HG03432 (cell line): ENCODE results near the gene COL6A1.

Source experiments
- ATAC-seq: cut with Tn5 transposase; IDR thresholded peaks from one replicate; pipeline ENCODE4 v1.9.1; 2021; ENCODE audit warnings: mild to moderate bottlenecking, moderate library complexity; ENCODE audit not compliant: unreplicated experiment

The COL6A1 gene, protein sequence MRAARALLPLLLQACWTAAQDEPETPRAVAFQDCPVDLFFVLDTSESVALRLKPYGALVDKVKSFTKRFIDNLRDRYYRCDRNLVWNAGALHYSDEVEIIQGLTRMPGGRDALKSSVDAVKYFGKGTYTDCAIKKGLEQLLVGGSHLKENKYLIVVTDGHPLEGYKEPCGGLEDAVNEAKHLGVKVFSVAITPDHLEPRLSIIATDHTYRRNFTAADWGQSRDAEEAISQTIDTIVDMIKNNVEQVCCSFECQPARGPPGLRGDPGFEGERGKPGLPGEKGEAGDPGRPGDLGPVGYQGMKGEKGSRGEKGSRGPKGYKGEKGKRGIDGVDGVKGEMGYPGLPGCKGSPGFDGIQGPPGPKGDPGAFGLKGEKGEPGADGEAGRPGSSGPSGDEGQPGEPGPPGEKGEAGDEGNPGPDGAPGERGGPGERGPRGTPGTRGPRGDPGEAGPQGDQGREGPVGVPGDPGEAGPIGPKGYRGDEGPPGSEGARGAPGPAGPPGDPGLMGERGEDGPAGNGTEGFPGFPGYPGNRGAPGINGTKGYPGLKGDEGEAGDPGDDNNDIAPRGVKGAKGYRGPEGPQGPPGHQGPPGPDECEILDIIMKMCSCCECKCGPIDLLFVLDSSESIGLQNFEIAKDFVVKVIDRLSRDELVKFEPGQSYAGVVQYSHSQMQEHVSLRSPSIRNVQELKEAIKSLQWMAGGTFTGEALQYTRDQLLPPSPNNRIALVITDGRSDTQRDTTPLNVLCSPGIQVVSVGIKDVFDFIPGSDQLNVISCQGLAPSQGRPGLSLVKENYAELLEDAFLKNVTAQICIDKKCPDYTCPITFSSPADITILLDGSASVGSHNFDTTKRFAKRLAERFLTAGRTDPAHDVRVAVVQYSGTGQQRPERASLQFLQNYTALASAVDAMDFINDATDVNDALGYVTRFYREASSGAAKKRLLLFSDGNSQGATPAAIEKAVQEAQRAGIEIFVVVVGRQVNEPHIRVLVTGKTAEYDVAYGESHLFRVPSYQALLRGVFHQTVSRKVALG

DNA sequence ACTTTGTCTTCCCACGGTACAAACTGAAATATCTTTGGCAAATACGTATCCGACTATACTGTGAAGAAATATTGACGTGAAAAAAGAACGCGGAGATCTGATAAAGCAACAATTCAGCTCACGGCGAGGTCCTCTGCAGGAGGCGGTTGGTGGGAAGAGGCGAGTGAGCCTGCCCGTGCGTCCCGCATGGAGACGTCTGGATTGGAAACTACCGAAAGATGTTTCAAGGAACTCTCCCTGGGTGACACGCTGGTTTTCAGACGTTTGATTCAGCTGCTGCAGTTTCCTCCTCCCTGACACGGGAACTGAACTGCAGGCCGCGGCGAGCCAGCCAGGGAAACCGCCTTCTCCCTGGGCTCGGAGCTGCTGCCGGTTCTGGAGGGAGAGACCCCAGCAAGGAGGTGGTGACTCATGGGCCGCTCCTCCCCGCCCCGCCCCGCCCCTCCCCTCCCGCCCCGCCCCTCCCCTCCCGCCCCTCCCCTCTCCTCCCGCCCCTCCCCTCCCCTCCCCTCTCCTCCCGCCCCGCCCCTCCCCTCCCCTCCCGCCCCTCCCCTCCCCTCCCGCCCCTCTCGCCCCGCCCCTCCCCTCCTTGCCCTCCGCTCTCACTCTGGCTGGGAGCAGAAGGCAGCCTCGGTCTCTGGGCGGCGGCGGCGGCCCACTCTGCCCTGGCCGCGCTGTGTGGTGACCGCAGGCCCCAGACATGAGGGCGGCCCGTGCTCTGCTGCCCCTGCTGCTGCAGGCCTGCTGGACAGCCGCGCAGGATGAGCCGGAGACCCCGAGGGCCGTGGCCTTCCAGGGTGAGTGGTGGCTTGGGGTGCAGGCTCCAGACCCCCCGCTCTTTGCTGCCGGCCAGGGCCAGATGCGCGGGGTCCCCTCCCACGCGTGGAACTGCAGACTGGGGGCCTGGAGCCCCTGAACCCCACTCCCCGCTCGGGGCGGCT lies at the start of gene COL6A1:
Gene COL6A1 (plus strand): TSS at position 620 of the 941 bp plus-strand sequence. CDS start 81 bp downstream, at position 701.
- ATAC-seq, result no peak

DNA sequence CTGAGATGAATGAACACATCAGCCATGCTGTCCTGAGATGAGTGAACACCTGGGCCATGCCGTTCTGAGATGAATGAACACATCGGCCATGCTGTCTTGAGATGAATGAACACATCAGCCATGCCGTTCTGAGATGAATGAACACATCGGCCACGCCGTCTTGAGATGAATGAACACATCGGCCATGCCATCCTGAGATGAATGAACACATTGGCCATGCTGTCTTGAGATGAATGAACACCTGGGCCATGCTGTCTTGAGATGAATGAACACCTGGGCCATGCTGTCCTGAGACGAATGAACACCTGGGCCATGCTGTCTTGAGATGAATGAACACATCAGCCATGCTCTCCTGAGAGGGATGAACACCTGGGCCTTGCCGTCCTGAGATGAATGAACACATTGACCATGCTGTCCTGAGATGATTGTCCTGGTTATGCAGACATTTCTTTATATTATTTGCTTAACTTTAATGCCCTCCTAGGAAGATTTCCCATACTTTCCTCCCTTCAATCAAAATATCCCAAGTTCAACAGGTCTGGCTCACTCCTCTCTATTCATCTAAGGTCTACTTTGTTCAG lies 48.6 kb upstream of the COL6A1 start:
- no peak for ATAC-seq

DNA sequence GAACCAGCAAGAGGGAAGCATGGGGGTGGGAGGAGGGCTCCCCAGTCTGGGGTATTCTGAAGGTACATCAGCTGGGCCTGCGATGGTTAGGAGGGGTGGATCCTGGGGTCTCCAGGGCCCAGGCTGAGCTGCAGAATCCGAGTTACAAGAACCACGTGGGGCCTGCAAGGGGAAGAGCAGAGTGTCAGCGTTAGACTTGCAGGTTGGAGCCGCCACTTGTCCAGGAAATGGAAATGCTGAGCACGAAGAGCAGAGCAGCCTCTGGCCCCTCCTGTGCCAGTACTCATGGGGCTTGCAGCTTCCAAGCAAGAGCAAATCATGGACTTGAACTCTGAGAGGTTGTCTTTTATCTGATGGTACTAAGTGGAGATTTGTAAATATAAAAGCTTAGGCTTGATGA lies 47.5 kb upstream of the COL6A1 start:
- ATAC-seq, result no peak

DNA sequence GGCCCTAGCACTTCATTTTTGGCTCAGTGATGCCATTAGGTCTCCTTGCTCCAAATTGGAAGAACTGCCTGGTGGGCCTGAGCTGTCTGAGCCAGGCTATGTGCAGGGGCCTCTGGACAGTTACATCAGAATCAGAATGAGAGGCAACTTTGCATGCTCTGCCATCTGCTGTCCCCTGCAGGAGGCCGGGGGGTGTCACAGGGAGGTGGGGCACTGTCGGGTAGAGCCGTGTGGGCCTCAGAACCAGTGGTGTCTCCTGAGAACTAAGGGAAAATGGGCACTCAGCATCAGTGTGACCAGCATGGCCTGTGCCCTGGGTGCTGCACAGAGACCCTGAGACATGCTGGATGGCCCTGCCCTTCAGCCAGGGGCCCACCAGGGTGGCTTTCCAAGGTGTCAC lies 47.0 kb upstream of the COL6A1 start:
- ATAC-seq, result no peak

DNA sequence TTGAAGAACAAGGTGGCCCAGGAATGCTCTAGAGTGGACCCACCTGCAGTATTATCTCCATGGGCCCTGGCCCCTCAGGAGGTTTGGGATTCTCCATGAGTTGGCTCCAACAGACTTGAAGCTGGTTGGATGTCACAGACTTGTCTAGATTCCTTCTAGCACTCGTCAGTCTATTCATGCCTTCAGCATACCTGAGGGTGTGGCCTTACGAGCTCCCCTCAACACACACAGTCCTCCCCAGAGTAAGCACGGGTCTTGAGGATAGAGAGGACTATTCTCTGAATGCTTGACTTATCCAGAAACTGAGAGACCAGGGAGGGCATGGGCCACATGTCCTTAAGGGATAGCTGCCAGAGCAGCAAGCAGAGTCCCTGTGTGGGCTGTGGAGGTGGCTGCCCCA lies 45.9 kb upstream of the COL6A1 start:
- ATAC-seq, result no peak

DNA sequence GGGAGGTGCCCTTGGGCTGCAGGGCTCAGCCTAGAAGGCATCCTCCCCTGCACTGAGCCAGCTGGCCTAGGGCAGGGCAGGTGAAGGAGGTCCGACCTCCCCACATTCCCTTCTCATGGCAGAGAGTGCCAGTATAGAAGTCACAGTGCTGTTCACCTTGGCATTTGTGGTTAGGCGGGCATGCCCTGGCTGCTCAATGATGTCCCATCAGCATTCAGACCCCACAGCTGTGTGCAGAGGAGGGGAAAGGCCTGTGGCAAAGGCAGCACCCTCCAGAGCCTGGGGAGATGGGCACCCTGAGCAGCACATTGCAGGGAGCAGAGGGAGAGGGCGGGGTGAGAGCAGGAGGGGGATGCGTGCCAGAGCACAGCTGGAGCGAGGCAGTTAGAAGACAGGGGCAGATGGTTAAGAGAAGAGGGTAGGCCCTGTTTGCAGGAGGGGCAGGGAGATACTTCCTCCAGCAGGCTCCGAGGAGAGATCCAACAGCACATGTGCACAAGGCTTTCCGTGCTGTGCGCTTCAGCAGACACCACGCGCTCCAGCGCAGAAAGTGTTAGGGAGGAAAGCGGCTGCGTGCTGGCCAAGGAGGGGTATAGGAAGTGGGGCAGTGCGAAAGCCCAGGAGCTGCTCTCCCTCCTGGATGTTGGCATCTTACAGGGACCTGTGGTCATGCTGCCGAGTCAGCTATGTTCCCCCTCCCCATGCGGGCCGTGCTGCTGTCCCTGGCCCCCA lies 43.7 kb upstream of the COL6A1 start:
- no peak for ATAC-seq

DNA sequence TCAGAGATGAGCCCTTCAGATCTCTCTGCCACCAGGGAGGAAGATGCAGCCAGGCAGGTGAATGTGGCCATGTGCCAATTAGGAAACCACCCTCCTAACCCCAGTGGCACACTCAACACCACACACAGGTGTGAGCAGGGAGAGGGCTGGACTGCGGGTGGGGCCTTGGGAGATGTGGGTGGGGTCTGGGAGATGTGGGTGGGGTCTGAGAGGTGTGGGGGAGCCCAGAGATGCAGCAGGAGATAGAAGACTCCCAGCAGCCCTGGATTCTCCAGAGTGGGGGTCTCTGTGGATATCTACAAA lies 43.2 kb upstream of the COL6A1 start:
- ATAC-seq, result no peak

DNA sequence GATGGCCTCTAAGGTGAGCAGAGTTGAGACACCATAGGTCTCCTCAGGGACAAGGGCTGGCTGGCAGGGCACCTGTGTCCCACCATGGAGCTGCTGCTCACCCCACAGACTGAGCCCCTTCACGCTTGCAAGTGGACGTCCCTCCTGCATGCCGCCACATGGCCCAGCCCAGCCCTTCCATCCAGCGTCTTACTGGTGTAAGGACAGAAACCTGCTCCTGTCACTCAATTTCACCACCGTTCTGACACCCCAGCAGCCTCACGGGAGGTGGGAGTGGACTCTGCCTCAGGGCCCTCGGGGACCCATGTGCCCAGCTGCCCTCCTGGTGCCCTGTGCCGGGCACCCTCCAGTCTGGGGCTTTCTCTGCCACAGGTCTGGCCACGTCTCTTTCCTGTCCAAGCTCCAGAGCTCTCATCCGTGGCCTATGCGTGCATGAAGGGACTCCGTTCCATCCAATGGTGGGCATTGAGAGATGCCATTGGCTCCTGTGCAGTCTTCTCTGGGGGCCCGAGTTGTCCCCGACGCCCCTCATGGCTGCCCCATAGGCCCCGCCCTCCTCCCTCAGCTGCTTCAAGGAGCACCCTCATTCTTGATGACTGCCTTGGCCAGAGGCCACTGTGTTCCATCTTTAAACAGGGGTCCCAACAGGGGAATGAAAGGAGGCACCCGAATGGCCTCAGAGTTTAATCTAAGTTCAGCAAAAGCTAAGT lies 42.6 kb upstream of the COL6A1 start:
- ATAC-seq, result no peak

DNA sequence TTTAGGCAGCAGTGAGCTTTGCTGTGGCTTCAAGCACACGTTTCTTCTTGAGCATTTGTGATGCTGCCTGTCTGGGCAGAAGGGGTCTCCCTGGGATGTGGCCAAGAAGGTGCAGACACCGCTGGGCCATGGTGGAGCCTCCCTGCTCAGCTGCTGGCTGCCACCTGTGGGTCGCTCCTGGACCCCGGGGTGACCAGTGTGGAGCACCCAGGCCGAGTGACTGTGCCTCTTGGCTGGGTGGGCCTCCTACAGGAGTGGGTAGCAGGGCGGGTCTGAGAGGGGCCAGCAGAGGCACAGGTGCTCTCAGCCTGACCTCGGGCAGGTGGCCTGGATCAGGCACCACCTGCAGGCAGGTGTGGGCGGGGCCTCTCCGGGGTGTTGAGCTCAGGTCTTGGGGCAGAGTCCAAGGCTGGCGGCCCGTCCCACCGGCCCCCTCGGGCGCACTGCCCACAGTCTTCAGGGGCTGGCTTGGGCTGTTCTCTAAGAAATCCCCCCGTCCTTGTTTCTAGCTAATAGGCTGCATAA lies 42.0 kb upstream of the COL6A1 start:
- no peak for ATAC-seq

DNA sequence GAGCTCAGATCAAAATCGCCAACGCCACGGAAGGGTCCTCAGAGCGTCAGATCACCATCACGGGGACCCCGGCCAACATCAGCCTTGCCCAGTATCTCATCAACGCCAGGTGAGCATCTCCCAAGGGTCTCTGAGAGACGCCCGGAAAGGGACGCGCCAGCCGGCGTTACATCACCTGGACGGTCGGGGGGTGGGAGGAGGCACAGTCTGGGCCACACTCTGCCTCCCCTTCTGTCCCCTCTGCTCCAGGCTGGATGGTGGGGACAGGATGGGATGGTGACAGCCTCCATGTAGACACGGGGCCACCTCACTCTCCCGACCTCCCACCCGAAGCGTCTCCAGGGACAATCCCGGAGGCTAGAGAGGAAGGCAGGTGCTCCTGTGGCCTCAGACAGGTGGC lies 41.5 kb upstream of the COL6A1 start:
- no peak for ATAC-seq

DNA sequence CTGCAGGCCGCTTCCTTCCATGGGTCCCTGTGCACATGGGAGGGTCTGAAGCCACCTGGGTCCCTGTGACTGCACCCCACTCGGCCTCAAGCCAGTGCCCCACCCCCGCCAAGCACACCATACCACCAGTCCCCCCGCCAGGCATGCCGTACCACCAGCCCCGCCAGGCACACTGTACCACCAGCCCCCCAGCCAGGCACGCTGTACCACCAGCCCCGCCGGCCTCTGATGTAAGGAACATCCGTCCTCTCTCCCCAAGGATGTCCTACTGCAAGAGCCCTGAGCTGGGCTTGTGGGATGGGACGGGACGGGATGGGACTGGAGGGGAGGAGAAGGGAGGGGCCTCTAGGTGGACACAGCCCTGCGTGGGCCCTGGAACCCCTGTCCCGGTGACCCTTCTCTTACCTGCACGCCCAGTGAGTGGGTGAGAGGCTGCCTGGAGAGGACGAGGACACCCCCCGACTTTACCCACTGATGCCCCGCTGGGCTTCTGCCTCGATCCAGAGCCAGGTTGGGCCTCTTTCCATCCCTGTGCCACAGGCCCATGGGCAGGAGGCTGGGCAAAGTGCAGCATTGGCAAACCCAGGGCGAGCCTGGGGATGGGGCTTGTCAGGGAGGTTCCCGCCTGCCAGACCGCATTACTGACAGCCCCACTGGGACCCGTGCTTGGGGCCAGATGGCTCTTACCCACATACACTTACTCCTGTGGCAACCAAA lies 40.8 kb upstream of the COL6A1 start:
- ATAC-seq, result no peak

DNA sequence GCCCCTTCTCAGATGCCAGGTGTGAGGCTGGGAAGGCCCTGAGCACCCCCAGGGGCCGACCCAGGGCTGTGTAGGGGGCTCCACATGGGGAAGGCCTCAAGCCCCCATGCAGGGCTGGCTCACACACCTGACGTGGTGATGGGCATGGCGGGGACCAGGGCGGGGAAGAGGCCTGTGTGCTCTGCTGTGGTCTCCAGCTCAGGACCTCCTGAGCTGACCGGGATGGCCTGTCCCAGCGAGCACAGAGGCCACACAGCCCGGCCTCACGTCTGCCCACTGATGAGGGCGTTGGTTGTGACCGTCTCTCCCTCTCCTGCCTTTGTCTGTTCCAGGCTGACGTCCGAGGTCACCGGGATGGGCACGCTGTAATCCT lies 40.2 kb upstream of the COL6A1 start:
- no peak for ATAC-seq

DNA sequence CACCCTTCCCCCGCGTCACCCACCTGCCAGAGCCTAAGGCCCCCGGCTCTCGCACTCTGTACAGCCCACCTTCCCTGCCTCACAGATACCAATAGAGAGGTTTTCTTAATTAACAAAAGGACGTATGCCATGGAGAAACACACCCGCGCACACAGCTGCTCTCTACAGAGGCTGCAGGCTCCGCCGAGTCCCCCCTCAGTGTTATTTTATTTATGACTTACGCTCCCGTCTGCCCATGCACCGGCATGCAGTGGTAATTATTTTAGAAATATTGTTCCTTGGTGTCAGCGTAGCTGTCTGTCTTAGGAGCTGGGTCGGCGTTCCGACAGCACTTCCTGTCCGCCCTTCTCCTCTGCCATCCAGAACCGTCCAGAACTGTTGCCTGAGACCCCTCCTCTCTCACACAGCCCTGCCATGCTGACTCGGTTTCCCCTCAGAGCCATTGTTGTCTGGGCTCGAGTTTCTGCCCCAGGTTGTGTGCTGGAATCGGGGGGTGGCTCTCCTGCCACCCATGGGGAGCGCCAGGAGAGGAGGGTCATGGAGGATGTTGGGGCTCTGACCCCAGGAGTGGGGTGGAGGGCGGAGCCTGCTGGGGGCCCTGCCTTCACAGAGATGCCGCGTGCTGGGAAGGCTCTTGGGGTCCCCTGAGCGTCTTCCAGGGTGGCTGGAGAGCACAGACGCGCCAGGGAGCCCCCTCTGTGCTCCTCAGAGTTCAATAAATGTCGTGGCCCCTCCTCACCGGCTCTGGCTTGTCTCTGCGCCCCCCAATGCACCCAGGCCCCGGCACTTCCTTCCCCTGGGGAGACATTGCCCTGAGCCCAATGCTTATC lies 39.6 kb upstream of the COL6A1 start:
- ATAC-seq, result no peak

DNA sequence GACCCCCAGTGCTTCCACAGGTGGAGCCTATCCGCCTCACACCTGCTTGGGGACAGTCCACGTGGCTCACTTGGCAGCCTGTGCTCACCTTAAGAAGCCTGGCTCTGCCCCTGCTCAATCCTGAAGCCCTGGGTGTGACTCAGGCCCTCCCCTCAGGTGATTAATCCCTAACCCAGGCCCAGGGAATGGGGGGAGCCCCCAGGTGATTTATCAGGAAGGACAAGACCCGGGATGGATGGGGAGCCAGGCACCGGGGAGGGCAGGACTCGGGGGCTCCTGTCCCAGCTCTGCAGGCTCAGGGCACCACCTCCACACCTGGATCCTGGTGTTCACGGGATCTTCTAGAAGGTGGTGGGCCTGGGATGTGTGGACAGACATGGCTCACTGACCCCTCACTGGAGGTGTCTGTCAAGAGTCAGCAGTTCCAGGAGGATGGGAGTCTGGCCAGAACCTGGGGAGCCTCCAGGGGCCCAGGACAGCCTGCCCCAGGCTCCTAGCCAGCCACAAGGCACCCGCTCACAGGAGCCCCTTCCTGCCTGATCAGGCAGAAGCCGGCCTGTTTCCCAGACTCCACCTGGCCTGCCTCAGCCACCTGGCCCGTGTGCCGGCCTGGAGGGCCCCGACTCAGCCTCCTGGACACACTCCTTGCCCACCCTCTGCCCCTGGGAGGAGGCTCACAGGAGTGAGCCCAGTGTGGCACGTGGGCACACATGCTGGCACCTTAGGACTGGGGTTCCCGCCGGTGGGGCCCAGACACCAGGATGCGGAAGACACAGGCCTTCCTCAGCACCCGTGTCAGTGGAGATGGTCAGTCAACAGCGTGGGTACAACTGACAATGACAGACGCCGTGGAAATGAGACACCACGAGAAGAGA lies 38.6 kb upstream of the COL6A1 start:
- no peak for ATAC-seq

DNA sequence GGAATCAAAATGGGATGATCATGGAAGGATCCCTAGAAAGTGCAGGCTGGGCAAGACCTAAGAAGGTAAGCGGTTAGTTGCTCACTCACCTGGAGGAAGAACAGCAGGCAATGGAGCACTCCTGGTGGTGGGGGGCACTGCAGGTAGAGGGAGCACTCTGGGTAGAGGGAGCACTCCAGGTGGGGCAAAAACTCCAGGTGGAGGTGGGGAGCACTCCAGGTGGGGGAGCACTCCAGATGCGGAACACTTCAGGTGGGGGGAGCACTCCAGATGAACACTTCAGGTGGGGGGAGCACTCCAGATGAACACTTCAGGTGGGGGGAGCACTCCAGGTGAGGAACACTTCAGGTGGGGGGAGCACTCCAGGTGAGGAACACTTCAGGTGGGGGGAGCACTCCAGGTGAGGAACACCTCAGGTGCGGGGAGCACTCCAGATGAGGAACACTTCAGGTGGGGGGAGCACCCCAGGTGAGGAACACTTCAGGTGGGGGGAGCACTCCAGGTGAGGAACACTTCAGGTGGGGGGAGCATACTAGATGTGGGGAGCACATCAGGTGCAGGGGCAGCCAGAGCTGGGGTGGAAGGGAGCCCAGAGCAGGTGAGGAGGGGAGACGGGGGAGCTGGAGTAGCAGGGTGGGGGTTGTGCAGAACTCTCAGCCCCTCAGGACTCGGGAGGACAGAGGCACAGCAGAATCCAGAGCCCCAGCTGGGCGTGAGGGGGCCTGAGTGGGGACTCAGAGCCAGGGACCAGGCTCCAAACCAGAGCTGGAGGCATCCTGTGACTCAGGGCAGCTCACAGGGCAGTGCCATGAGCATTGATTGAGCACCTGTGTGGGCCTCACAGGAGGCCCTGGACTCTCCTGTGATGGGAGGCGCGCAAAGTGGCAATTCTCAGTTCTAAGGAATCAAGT lies 37.7 kb upstream of the COL6A1 start:
- no peak for ATAC-seq
